COR-L47 (cell line): ENCODE measurements around the gene C20orf204.
"Not testable (repeated sequence)": the region's sequence is repeated elsewhere in the genome, so short reads cannot be mapped to it uniquely, and the experiment has no call there.

Experiments used
- DNase-seq: peaks from one replicate; lab custom pipeline; 2025; lab: John Stamatoyannopoulos, UW

The C20orf204 gene

GRCh38 chr20:64083378-64083803 lies 47.4 kb downstream of the C20orf204 start:
- DNase-seq: peak; percentile 87

DNA sequence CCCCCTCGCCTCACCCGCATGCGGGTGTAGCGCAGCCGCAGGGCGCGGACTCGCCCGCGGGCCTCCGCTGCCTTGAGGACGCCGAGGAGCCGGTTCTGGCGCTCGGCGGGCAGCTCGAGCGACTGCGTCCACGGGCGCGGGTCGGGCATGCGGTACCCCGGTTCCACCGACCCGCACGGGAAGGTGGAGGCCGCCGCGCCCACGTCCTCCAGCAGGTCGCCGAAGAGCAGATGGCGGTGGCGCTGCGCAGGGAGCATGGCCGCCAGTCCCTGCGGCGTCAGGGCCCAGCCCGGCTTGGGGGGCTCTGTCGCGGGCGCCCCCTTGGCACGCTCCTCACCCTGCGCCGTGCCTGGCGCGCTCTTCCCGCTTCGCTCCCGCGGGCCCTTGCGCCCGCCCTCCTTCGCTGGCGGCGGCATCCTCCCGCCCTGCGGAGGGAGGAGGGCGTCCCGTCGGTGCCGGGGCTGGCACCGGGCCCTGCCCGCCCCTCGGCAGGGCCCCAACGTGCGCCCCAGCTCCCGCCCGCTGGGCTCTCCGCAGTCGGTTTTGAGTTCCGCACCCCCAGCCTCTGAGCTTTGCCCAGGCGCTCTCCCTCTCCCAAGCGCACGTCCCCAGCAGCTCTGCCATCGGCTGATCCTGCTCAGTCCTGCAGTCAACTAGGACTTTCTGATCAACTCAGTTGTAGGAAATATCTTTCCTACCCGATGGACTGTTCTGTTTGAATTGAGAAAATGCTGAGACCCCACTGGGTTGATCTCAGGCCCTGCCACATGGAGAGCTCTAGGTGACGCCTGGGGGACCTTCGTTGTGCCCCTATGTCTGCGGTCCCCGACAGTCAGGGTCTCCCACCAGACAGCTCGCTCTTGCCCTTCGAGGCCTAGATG lies 48.1 kb downstream of the C20orf204 start, which contains the start of gene LKAAEAR1:
Gene LKAAEAR1 (minus strand): TSS at position 595 of the 881 bp plus-strand sequence. CDS start 179 bp downstream, at position 416.
- DNase-seq: peak; percentile 39

DNA sequence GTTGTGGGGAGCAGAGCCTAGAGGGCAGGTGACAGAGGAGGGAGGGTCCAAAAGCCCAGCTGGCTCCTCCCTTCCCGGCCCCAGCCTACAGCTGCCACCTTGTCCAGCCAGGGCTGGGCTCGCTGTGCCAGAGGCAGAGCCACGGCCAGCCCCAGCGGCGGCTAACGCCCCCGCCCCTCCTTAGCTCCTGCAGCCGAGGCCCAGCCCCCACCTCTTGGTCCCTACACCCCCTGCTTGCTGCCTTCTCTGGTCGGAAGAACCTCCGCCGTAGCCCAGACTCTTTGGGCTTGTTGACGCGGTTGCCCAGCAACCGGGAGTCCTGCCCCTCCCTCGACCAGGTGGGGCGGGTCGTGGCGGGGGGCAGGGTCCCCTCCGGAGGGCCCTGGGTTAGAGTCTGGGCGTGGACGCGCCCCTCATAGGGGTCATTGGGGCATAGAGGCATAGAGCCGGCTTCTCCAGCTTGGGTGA lies 48.7 kb downstream of the C20orf204 start:
- DNase-seq: peak; percentile 25

DNA sequence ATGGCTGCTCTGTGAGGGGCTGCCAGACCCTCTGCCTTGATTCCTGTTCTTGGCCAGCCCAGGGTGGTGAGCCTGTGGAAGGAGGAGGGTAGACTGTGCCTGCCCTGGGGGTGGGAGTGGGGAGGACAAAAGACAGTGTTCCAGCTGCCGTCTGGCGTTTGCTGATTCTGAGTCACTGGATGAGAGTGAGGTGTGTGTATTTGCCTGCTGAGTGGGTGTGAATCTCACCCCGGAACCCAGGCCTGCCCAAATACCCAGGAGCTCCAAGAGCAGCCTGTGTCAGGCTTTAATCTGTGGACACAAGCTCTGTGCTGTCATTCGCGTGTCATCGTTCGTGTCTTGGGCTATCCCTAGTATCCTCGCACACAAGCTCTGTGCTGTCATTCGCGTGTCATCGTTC lies 50.8 kb downstream of the C20orf204 start:
- DNase-seq: no peak

DNA sequence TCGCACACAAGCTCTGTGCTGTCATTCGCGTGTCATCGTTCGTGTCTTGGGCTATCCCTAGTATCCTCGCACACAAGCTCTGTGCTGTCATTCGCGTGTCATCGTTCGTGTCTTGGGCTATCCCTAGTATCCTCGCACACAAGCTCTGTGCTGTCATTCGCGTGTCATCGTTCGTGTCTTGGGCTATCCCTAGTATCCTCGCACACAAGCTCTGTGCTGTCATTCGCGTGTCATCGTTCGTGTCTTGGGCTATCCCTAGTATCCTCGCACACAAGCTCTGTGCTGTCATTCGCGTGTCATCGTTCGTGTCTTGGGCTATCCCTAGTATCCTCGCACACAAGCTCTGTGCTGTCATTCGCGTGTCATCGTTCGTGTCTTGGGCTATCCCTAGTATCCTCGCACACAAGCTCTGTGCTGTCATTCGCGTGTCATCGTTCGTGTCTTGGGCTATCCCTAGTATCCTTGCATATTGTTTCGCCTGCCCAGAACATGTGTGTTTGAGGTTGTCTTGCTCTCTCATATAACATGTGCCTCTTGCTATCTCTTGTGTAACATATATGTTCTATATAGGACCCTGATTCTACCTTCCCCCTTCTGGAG lies 51.3 kb downstream of the C20orf204 start:
- not testable (repeated sequence) for DNase-seq

GRCh38 chr20:64088586-64088985 lies 52.6 kb downstream of the C20orf204 start:
- DNase-seq: not testable (repeated sequence)
